Measurements from ENCODE around the gene KBTBD8.
A peak's percentile ranks its signal among the peaks of the same experiment; 100 is the strongest.

KBTBD8 gene

GRCh38 chr3:66997560-66998112, 471 bp upstream of the KBTBD8 start:
- Histone ChIP-seq H3K9ac (ENCODE audit: low read depth, low read length) (no peak overlapping the region), H3K27ac (ENCODE audit: low read depth, low read length) (no peak overlapping the region), H3K4me3 (ENCODE audit: low read depth, low read length) (peak overlapping the region; percentile 53), H3K27me3 (ENCODE audit: control insufficient read depth, insufficient read depth, low read length) (no peaks in the 10 kb centered on the region), H3K36me3 (ENCODE audit: control insufficient read depth, insufficient read depth, low read length) (peaks cover under 1% of the 10 kb centered on the region; the same call in 1 of the 2 replicates), H3K4me1 (ENCODE audit: control insufficient read depth, insufficient read depth, low read length) (peaks cover 16% of the 10 kb centered on the region), H3K9me3 (ENCODE audit: control insufficient read depth, insufficient read depth, low read length) (no peaks in the 10 kb centered on the region)

- H3K4me3 ChIP-seq (ENCODE audit: low read depth, low read length) = peak overlapping the region; percentile 78
- no peaks in the 10 kb centered on the region for H3K9me3 ChIP-seq (ENCODE audit: control insufficient read depth, insufficient read depth, low read length)
- H3K9ac ChIP-seq (ENCODE audit: low read depth, low read length) = peak overlapping the region; percentile 47; the same call in 1 of the 2 replicates
- no peaks in the 10 kb centered on the region for H3K27me3 ChIP-seq (ENCODE audit: control insufficient read depth, insufficient read depth, low read length)
- no peak overlapping the region for H3K27ac ChIP-seq (ENCODE audit: low read depth, low read length)
- H3K4me1 ChIP-seq (ENCODE audit: control insufficient read depth, insufficient read depth, low read length) = peaks cover 16% of the 10 kb centered on the region
- peaks cover 12% of the 10 kb centered on the region for H3K36me3 ChIP-seq (ENCODE audit: control insufficient read depth, insufficient read depth, low read length)
Measured at GRCh38 chr3:66998904-66999235, 763 bp downstream of the KBTBD8 start.

- Histone ChIP-seq H3K4me3 (ENCODE audit: low read depth, low read length) (no peak overlapping the region), H3K36me3 (ENCODE audit: control insufficient read depth, insufficient read depth, low read length) (peaks cover 18% of the 10 kb centered on the region), H3K9ac (ENCODE audit: low read depth, low read length) (no peak overlapping the region), H3K27ac (ENCODE audit: low read depth, low read length) (no peak overlapping the region), H3K4me1 (ENCODE audit: control insufficient read depth, insufficient read depth, low read length) (peaks cover 16% of the 10 kb centered on the region), H3K9me3 (ENCODE audit: control insufficient read depth, insufficient read depth, low read length) (no peaks in the 10 kb centered on the region), H3K27me3 (ENCODE audit: control insufficient read depth, insufficient read depth, low read length) (no peaks in the 10 kb centered on the region)
Measured at GRCh38 chr3:67000009-67000408, 1.9 kb downstream of the KBTBD8 start.

DNA sequence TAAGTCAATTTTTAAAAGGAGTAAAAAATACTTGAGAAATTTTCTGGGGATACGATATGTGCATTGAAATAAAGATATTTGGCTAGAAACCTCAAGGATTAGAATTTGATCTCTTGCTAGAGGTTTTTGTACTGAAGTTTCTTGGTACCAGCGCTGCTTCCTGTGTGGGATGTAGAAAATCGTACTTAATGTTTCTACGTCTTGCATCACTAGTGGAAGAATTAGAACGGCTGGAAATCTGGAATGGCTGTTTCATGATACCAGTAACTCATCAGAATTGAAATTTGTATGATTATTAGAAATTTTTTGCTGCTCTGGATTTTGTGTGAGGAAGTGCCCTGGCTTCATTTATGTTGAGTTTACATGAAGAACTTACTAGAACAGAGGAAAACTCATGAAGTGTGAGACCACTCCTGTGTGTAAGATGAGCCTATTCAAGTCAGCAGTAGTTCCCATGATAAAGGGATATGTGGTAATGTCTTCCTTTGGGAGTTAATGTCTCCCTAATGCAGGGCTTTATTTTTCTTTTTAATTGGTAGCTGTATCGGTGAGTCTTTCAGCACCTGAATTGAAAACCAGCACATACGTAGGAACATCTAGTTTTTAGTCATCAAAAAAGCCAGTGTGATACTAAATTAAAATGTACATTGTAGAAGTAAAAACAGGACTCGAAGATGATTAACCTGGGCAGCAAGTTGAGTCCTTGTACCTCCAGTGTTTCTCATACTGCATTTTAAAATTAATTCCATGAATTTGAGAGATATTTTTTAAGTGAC, 3.2 kb downstream of the KBTBD8 start:
- H3K27me3 ChIP-seq (ENCODE audit: control insufficient read depth, insufficient read depth, low read length) = no peaks in the 10 kb centered on the region
- no peak overlapping the region for H3K27ac ChIP-seq (ENCODE audit: low read depth, low read length)
- H3K4me1 ChIP-seq (ENCODE audit: control insufficient read depth, insufficient read depth, low read length) = peaks cover 21% of the 10 kb centered on the region
- no peak overlapping the region for H3K9ac ChIP-seq (ENCODE audit: low read depth, low read length)
- no peaks in the 10 kb centered on the region for H3K9me3 ChIP-seq (ENCODE audit: control insufficient read depth, insufficient read depth, low read length)
- H3K4me3 ChIP-seq (ENCODE audit: low read depth, low read length) = no peak overlapping the region
- peaks cover 23% of the 10 kb centered on the region for H3K36me3 ChIP-seq (ENCODE audit: control insufficient read depth, insufficient read depth, low read length)

DNA sequence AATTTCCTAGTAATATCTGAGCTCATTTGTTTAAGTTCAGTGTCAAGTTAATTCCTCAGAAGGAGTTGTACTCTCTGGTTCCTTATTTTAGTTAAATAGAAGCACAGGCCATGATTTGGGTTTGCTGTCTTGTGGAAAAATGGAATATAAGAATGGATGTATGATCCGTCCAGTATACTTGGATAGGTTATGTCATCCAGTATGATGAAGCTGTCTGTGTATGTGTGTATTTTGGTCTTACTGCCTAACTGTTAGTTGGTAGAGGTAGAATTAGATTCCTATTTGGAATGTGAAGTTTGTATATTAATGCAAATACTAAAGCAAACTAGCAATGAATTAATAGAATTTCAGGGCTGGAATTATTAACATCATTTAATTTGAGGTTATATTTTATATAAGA, 7.9 kb downstream of the KBTBD8 start:
- Histone ChIP-seq H3K27ac (ENCODE audit: low read depth, low read length) (no peak overlapping the region), H3K9me3 (ENCODE audit: control insufficient read depth, insufficient read depth, low read length) (no peaks in the 10 kb centered on the region), H3K4me3 (ENCODE audit: low read depth, low read length) (no peak overlapping the region), H3K4me1 (ENCODE audit: control insufficient read depth, insufficient read depth, low read length) (peaks cover 12% of the 10 kb centered on the region; the same call in 1 of the 2 replicates), H3K9ac (ENCODE audit: low read depth, low read length) (no peak overlapping the region), H3K27me3 (ENCODE audit: control insufficient read depth, insufficient read depth, low read length) (no peaks in the 10 kb centered on the region), H3K36me3 (ENCODE audit: control insufficient read depth, insufficient read depth, low read length) (peaks cover 47% of the 10 kb centered on the region)

- H3K27me3 ChIP-seq (ENCODE audit: control insufficient read depth, insufficient read depth, low read length) = no peaks in the 10 kb centered on the region
- no peak overlapping the region for H3K9ac ChIP-seq (ENCODE audit: low read depth, low read length)
- H3K4me1 ChIP-seq (ENCODE audit: control insufficient read depth, insufficient read depth, low read length) = peaks cover 10% of the 10 kb centered on the region; the same call in 1 of the 2 replicates
- no peak overlapping the region for H3K4me3 ChIP-seq (ENCODE audit: low read depth, low read length)
- no peak overlapping the region for H3K27ac ChIP-seq (ENCODE audit: low read depth, low read length)
- H3K9me3 ChIP-seq (ENCODE audit: control insufficient read depth, insufficient read depth, low read length) = no peaks in the 10 kb centered on the region
- peaks cover 47% of the 10 kb centered on the region for H3K36me3 ChIP-seq (ENCODE audit: control insufficient read depth, insufficient read depth, low read length)
Measured at GRCh38 chr3:67006460-67006859, 8.4 kb downstream of the KBTBD8 start.

- peaks cover 13% of the 10 kb centered on the region for H3K4me1 ChIP-seq (ENCODE audit: control insufficient read depth, insufficient read depth, low read length)
- no peak overlapping the region for H3K9ac ChIP-seq (ENCODE audit: low read depth, low read length)
- H3K4me3 ChIP-seq (ENCODE audit: low read depth, low read length) = no peak overlapping the region
- peaks cover 39% of the 10 kb centered on the region for H3K36me3 ChIP-seq (ENCODE audit: control insufficient read depth, insufficient read depth, low read length)
- no peaks in the 10 kb centered on the region for H3K9me3 ChIP-seq (ENCODE audit: control insufficient read depth, insufficient read depth, low read length)
- H3K27ac ChIP-seq (ENCODE audit: low read depth, low read length) = no peak overlapping the region
- H3K27me3 ChIP-seq (ENCODE audit: control insufficient read depth, insufficient read depth, low read length) = no peaks in the 10 kb centered on the region
Measured at GRCh38 chr3:67008388-67008787, 10.3 kb downstream of the KBTBD8 start.

DNA sequence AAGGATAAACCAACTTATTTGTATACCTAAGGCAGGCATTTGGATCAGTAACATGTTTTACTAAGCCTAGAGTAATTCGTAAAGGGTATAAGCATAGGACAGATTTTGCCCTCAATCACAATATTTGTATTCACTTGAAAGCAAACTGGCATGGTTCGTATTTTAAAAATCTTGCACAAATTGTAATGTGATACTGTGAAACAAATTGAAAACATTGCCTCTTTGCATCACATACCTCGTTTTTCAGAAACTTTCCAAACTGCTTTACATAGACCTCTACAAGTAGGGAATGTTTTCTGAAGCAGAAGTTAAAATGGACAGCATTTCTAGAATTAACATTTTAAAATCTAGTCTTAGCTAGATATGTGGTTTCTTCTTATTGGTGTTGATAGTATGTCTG, 11.6 kb downstream of the KBTBD8 start:
- Histone ChIP-seq H3K4me3 (ENCODE audit: low read depth, low read length) (no peak overlapping the region), H3K27me3 (ENCODE audit: control insufficient read depth, insufficient read depth, low read length) (no peaks in the 10 kb centered on the region), H3K4me1 (ENCODE audit: control insufficient read depth, insufficient read depth, low read length) (peaks cover 13% of the 10 kb centered on the region), H3K27ac (ENCODE audit: low read depth, low read length) (no peak overlapping the region), H3K9ac (ENCODE audit: low read depth, low read length) (no peak overlapping the region), H3K9me3 (ENCODE audit: control insufficient read depth, insufficient read depth, low read length) (no peaks in the 10 kb centered on the region), H3K36me3 (ENCODE audit: control insufficient read depth, insufficient read depth, low read length) (peaks cover 28% of the 10 kb centered on the region)

DNA sequence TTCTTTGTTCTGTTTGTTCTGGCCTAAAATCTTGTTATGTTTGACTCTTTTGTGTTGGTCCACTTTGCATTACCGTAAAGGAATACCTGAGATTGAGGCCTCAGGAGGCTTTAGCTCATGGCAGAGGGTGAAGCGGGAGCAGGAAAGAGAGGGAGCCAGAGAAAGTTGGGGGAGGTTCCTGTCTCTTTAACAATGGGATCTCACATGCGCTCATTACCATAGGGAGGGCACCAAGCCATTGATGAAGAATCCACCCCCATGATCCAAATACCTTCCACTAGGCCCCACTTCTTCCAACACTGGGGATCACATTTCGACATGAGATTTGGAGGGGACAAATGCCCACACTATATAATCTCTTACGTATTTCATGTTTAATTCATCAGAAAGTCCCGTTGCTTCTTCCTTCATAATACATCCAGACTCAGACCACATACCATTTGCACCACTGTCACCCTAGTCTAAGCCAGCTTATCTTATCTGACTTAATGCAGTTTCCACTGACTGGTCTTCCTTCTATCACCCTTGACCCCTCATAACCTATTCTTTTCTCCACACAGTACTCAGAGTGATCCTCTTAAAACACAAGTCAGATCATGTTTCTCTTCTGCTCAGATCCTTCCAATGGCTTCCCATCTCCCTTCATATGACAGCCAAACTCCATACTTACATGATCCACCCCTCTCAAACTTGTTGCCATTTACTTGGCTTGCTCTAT, 13.5 kb downstream of the KBTBD8 start:
- peaks cover 23% of the 10 kb centered on the region for H3K36me3 ChIP-seq (ENCODE audit: control insufficient read depth, insufficient read depth, low read length)
- peaks cover 8% of the 10 kb centered on the region for H3K4me1 ChIP-seq (ENCODE audit: control insufficient read depth, insufficient read depth, low read length)
- H3K27me3 ChIP-seq (ENCODE audit: control insufficient read depth, insufficient read depth, low read length) = no peaks in the 10 kb centered on the region
- H3K9me3 ChIP-seq (ENCODE audit: control insufficient read depth, insufficient read depth, low read length) = no peaks in the 10 kb centered on the region
- H3K4me3 ChIP-seq (ENCODE audit: low read depth, low read length) = no peak overlapping the region
- no peak overlapping the region for H3K27ac ChIP-seq (ENCODE audit: low read depth, low read length)
- H3K9ac ChIP-seq (ENCODE audit: low read depth, low read length) = no peak overlapping the region

GRCh38 chr3:67012564-67012963, 14.5 kb downstream of the KBTBD8 start:
- no peaks in the 10 kb centered on the region for H3K27me3 ChIP-seq (ENCODE audit: control insufficient read depth, insufficient read depth, low read length)
- no peak overlapping the region for H3K9ac ChIP-seq (ENCODE audit: low read depth, low read length)
- peaks cover 18% of the 10 kb centered on the region for H3K36me3 ChIP-seq (ENCODE audit: control insufficient read depth, insufficient read depth, low read length)
- H3K4me3 ChIP-seq (ENCODE audit: low read depth, low read length) = no peak overlapping the region
- peaks cover 8% of the 10 kb centered on the region for H3K4me1 ChIP-seq (ENCODE audit: control insufficient read depth, insufficient read depth, low read length)
- no peak overlapping the region for H3K27ac ChIP-seq (ENCODE audit: low read depth, low read length)
- no peaks in the 10 kb centered on the region for H3K9me3 ChIP-seq (ENCODE audit: control insufficient read depth, insufficient read depth, low read length)
